CD4-positive, alpha-beta memory T cell (primary cell): ENCODE data around the gene ARSJ. TPM values are rescaled to one million over a fixed set of nuclear protein-coding genes. Genes with fewer than 3 reads are reported as not detected.

Experiments used
- CTCF ChIA-PET: fragments of 350-600 bp; sonication (Branson Sonifier 250); formaldehyde crosslinking; loops from one replicate; lab custom pipeline; 2021; ENCODE audit warnings: inconsistent platforms; ENCODE audit not compliant: partially characterized antibody; lab: Charles Lee
- POLR2A ChIA-PET: fragments of 350-600 bp; sonication (Branson Sonifier 250); formaldehyde crosslinking; loops from one replicate; lab custom pipeline; 2021; ENCODE audit not compliant: partially characterized antibody; lab: Charles Lee
- DNase-seq, 5 donors: peaks; one replicate each; pipeline versions ENCODE4 v3.0.0 to v3.0.0-alpha.2; 2020 to 2022; ENCODE audit warnings: mixed read lengths in 1 of 5
- H3K27ac ChIP-seq: one replicate; pipeline ENCODE4 v1.7.0; 2013; ENCODE audit warnings: low read depth, low read length
- H3K27me3 ChIP-seq: 2 replicates; pipeline ENCODE4 v1.7.0; 2013; ENCODE audit warnings: mild to moderate bottlenecking, low read length, moderate library complexity; ENCODE audit not compliant: insufficient read depth
- H3K36me3 ChIP-seq: 2 replicates; pipeline ENCODE4 v1.7.0; 2013; ENCODE audit warnings: mild to moderate bottlenecking, low read length, moderate library complexity; ENCODE audit not compliant: insufficient read depth
- H3K4me1 ChIP-seq: 2 replicates; pipeline ENCODE4 v1.7.0; 2013; ENCODE audit warnings: mild to moderate bottlenecking, low read length, moderate library complexity; ENCODE audit not compliant: insufficient read depth
- H3K4me3 ChIP-seq, 2 donors: one replicate each; pipeline ENCODE4 v1.7.0; 2013; ENCODE audit warnings: low read length in 2 of 2, mild to moderate bottlenecking in 1 of 2
- H3K9me3 ChIP-seq, 2 donors: one replicate each; pipeline ENCODE4 v1.7.0; 2013; ENCODE audit warnings: low read length in 2 of 2, control low read depth in 1 of 2; ENCODE audit not compliant: control insufficient read depth in 1 of 2
- H3K27ac Mint-ChIP-seq, 7 donors: one replicate each; pipeline ENCODE4 v1.8.0; 2020 to 2021; ENCODE audit warnings: mixed read lengths in 7 of 7, mild to moderate bottlenecking in 6 of 7, inconsistent platforms in 3 of 7, moderate library complexity in 3 of 7
- H3K27me3 Mint-ChIP-seq, 2 donors: one replicate each; pipeline ENCODE4 v1.8.0; 2020 to 2021; ENCODE audit warnings: mixed read lengths in 2 of 2
- H3K36me3 Mint-ChIP-seq, 2 donors: one replicate each; pipeline ENCODE4 v1.8.0; 2020 to 2021; ENCODE audit warnings: mixed read lengths in 2 of 2, inconsistent platforms in 1 of 2, mild to moderate bottlenecking in 1 of 2
- H3K4me1 Mint-ChIP-seq, 4 donors: one replicate each; pipeline ENCODE4 v1.8.0; 2020 to 2021; ENCODE audit warnings: mixed read lengths in 4 of 4, mild to moderate bottlenecking in 1 of 4
- H3K4me3 Mint-ChIP-seq, 8 donors: one replicate each; pipeline ENCODE4 v1.8.0; 2020 to 2021; ENCODE audit warnings: mixed read lengths in 8 of 8, mild to moderate bottlenecking in 7 of 8, moderate library complexity in 6 of 8, inconsistent platforms in 3 of 8
- H3K9me3 Mint-ChIP-seq, 8 donors: one replicate each; pipeline ENCODE4 v1.8.0; 2020 to 2021; ENCODE audit warnings: mixed read lengths in 8 of 8, mild to moderate bottlenecking in 5 of 8, inconsistent platforms in 3 of 8, moderate library complexity in 1 of 8
- intact Hi-C: fragments of 100-400 bp; cut with micrococcal nuclease; formaldehyde crosslinking; loops from one replicate; pipeline ENCODE4 v1.15.1; 2023
- polyA plus RNA-seq, 2 donors: library from polyadenylated mRNA; unstranded; fragments of 300-500 nt; fragmentation: Illumina TruSeq; gene quantifications; one replicate each; pipeline ENCODE4 v1.2.3, GENCODE V29; 2021
- total RNA-seq, 2 experiments: library from RNA; stranded (reverse); gene quantifications; one replicate each; pipeline ENCODE4 v1.2.3, GENCODE V29; 2021

ARSJ gene
- total and polyA plus RNA-seq, 4 experiments from 2014 or later: 0.15 to 0.17 (median 0.15) TPM; not detected in 1

- Histone ChIP-seq H3K27me3 (no peaks in the 10 kb centered on the region), H3K27ac (no peak overlapping the region), H3K36me3 (no peaks in the 10 kb centered on the region), H3K4me1 (no peaks in the 10 kb centered on the region), H3K9me3 (no peaks in the 10 kb centered on the region), H3K4me3 (no peak overlapping the region)
- ChIA-PET POLR2A (no interaction called here), CTCF (no interaction called here)
- H3K4me1 Mint-ChIP-seq: no peaks in the 10 kb centered on the region
- peaks cover 0 to 5% (median 2%) of the 10 kb centered on the region in 8 donors for H3K9me3 Mint-ChIP-seq
- no peak overlapping the region for H3K4me3 Mint-ChIP-seq
- no peak overlapping the region for H3K27ac Mint-ChIP-seq
- peaks cover 0 to 9% of the 10 kb centered on the region in 2 donors for H3K27me3 Mint-ChIP-seq
- DNase-seq: no peak
- no peaks in the 10 kb centered on the region for H3K36me3 Mint-ChIP-seq
- intact Hi-C loops: no loop called here
These were observed 11.0 kb downstream of the ARSJ start for GRCh38 chr4:113968473-113968872.

GRCh38 chr4:113967687-113968086 lies 11.8 kb downstream of the ARSJ start:
- Histone ChIP-seq H3K36me3 (no peaks in the 10 kb centered on the region), H3K27me3 (no peaks in the 10 kb centered on the region), H3K9me3 (no peaks in the 10 kb centered on the region), H3K4me1 (no peaks in the 10 kb centered on the region), H3K4me3 (no peak overlapping the region), H3K27ac (no peak overlapping the region)
- Mint-ChIP-seq H3K27me3 (peaks cover 0 to 12% of the 10 kb centered on the region in 2 donors), H3K36me3 (peaks cover 0 to 5% of the 10 kb centered on the region in 2 donors), H3K9me3 (peaks cover 0 to 8% (median 5%) of the 10 kb centered on the region in 8 donors), H3K4me1 (no peaks in the 10 kb centered on the region), H3K4me3 (no peak overlapping the region), H3K27ac (no peak overlapping the region)
- DNase-seq: no peak
- CTCF ChIA-PET: no interaction called here
- POLR2A ChIA-PET: no interaction called here
- intact Hi-C loops: no loop called here

- intact Hi-C loops: no loop called here
- Mint-ChIP-seq H3K9me3 (peaks cover 0 to 12% (median 6%) of the 10 kb centered on the region in 8 donors), H3K27ac (peak overlapping the region in 1 of 7 donors; percentile 5), H3K27me3 (peaks cover 0 to 8% of the 10 kb centered on the region in 2 donors), H3K4me1 (peaks cover 0 to 2% (median 0%) of the 10 kb centered on the region in 4 donors), H3K36me3 (peaks cover 0 to 5% of the 10 kb centered on the region in 2 donors), H3K4me3 (no peak overlapping the region)
- Histone ChIP-seq H3K4me1 (no peaks in the 10 kb centered on the region), H3K4me3 (no peak overlapping the region), H3K9me3 (no peaks in the 10 kb centered on the region), H3K27ac (no peak overlapping the region), H3K27me3 (no peaks in the 10 kb centered on the region), H3K36me3 (no peaks in the 10 kb centered on the region)
- no peak for DNase-seq
- POLR2A ChIA-PET: no interaction called here
- CTCF ChIA-PET: interaction anchor here (0.5 kb wide), 1 partner anchor 129 kb away, joined by 4 read pairs; no protein-coding TSS in a partner anchor
These were observed 16.7 kb downstream of the ARSJ start for GRCh38 chr4:113962719-113963265.

- Mint-ChIP-seq H3K9me3 (peaks cover 0 to 12% (median 6%) of the 10 kb centered on the region in 8 donors), H3K36me3 (peaks cover 0 to 5% of the 10 kb centered on the region in 2 donors), H3K4me1 (peaks cover 0 to 2% (median 0%) of the 10 kb centered on the region in 4 donors), H3K4me3 (no peak overlapping the region), H3K27ac (no peak overlapping the region), H3K27me3 (peaks cover 0 to 10% of the 10 kb centered on the region in 2 donors)
- DNase-seq: no peak
- H3K27ac ChIP-seq: no peak overlapping the region
- H3K27me3 ChIP-seq: no peaks in the 10 kb centered on the region
- CTCF ChIA-PET: no interaction called here
- no peak overlapping the region for H3K4me3 ChIP-seq
- no peaks in the 10 kb centered on the region for H3K36me3 ChIP-seq
- H3K9me3 ChIP-seq: no peaks in the 10 kb centered on the region
- POLR2A ChIA-PET: no interaction called here
- intact Hi-C loops: no loop called here
- H3K4me1 ChIP-seq: no peaks in the 10 kb centered on the region
These were observed 17.5 kb downstream of the ARSJ start for GRCh38 chr4:113962016-113962347.

- no peaks in the 10 kb centered on the region for H3K27me3 ChIP-seq
- ChIA-PET POLR2A (no interaction called here), CTCF (no interaction called here)
- Mint-ChIP-seq H3K4me3 (no peak overlapping the region), H3K27ac (peak overlapping the region in 1 of 7 donors; percentile 43), H3K9me3 (peaks cover 0 to 12% (median 6%) of the 10 kb centered on the region in 8 donors), H3K27me3 (peaks cover 3 to 10% of the 10 kb centered on the region in 2 donors), H3K4me1 (peaks cover 0 to 2% (median 0%) of the 10 kb centered on the region in 4 donors), H3K36me3 (peaks cover 0 to 5% of the 10 kb centered on the region in 2 donors)
- intact Hi-C loops: no loop called here
- no peaks in the 10 kb centered on the region for H3K36me3 ChIP-seq
- no peak for DNase-seq
- no peak overlapping the region for H3K27ac ChIP-seq
- H3K4me1 ChIP-seq: no peaks in the 10 kb centered on the region
- H3K9me3 ChIP-seq: no peaks in the 10 kb centered on the region
- no peak overlapping the region for H3K4me3 ChIP-seq
These were observed 18.6 kb downstream of the ARSJ start for GRCh38 chr4:113960684-113961321.

- Histone ChIP-seq H3K27ac (no peak overlapping the region), H3K27me3 (no peaks in the 10 kb centered on the region), H3K9me3 (no peaks in the 10 kb centered on the region), H3K4me3 (no peak overlapping the region), H3K36me3 (no peaks in the 10 kb centered on the region), H3K4me1 (no peaks in the 10 kb centered on the region)
- no peak overlapping the region for H3K27ac Mint-ChIP-seq
- peaks cover 0 to 5% of the 10 kb centered on the region in 2 donors for H3K36me3 Mint-ChIP-seq
- ChIA-PET POLR2A (no interaction called here), CTCF (no interaction called here)
- H3K9me3 Mint-ChIP-seq: peaks cover 0 to 11% (median 6%) of the 10 kb centered on the region in 8 donors
- H3K4me3 Mint-ChIP-seq: no peak overlapping the region
- intact Hi-C loops: no loop called here
- DNase-seq: no peak
- peaks cover 0 to 5% (median 0%) of the 10 kb centered on the region in 4 donors for H3K4me1 Mint-ChIP-seq
- H3K27me3 Mint-ChIP-seq: peaks cover 3 to 10% of the 10 kb centered on the region in 2 donors
These were observed 19.9 kb downstream of the ARSJ start for GRCh38 chr4:113959539-113959937.

GRCh38 chr4:113958766-113959538 lies 20.5 kb downstream of the ARSJ start:
- no peak for DNase-seq
- ChIA-PET POLR2A (no interaction called here), CTCF (no interaction called here)
- Mint-ChIP-seq H3K4me3 (no peak overlapping the region), H3K27ac (no peak overlapping the region), H3K9me3 (peaks cover 0 to 9% (median 6%) of the 10 kb centered on the region in 8 donors), H3K4me1 (peaks cover 0 to 5% (median 0%) of the 10 kb centered on the region in 4 donors), H3K27me3 (peaks cover 3 to 8% of the 10 kb centered on the region in 2 donors), H3K36me3 (peaks cover 0 to 5% of the 10 kb centered on the region in 2 donors)
- H3K4me3 ChIP-seq: no peak overlapping the region
- H3K27ac ChIP-seq: no peak overlapping the region
- no peaks in the 10 kb centered on the region for H3K36me3 ChIP-seq
- H3K27me3 ChIP-seq: no peaks in the 10 kb centered on the region
- no peaks in the 10 kb centered on the region for H3K4me1 ChIP-seq
- no peaks in the 10 kb centered on the region for H3K9me3 ChIP-seq
- intact Hi-C loops: no loop called here
